Neural progenitor cell (in vitro differentiated cells): ENCODE results near the gene PLAGL1.

Experiments
- CTCF ChIP-seq: fragments of 200-600 bp; sonication (generic); IDR thresholded peaks from 2 replicates; pipeline ENCODE4 v1.5.1; 2017; ENCODE audit warnings: antibody characterized with exemption, mild to moderate bottlenecking
- EZH2 ChIP-seq: fragments of 200-600 bp; sonication (generic); IDR thresholded peaks from 2 replicates; pipeline ENCODE4 v1.6.1; 2017; ENCODE audit warnings: antibody characterized with exemption, mild to moderate bottlenecking, moderate library complexity
- EZH2phosphoT487 ChIP-seq: fragments of 200-600 bp; sonication (generic); IDR thresholded peaks from 2 replicates; pipeline ENCODE4 v1.6.1; 2017; ENCODE audit warnings: antibody characterized with exemption

GRCh38 chr6:143929975-143930374, 78.1 kb downstream of the PLAGL1 start:
- TF ChIP-seq CTCF, result no peak
- no peak for TF ChIP-seq EZH2
- TF ChIP-seq EZH2phosphoT487, result no peak
